NCI-H1417 treated with DMSO at 0.1 percent for 48 hours (cell line): Measurements from ENCODE around the gene NOP14.
"Not testable (repeated sequence)": the region's sequence is repeated elsewhere in the genome, so short reads cannot be mapped to it uniquely, and the experiment has no call there.

Experiments
- DNase-seq: peaks from one replicate; lab custom pipeline; 2025; lab: John Stamatoyannopoulos, UW

The NOP14 gene

DNA sequence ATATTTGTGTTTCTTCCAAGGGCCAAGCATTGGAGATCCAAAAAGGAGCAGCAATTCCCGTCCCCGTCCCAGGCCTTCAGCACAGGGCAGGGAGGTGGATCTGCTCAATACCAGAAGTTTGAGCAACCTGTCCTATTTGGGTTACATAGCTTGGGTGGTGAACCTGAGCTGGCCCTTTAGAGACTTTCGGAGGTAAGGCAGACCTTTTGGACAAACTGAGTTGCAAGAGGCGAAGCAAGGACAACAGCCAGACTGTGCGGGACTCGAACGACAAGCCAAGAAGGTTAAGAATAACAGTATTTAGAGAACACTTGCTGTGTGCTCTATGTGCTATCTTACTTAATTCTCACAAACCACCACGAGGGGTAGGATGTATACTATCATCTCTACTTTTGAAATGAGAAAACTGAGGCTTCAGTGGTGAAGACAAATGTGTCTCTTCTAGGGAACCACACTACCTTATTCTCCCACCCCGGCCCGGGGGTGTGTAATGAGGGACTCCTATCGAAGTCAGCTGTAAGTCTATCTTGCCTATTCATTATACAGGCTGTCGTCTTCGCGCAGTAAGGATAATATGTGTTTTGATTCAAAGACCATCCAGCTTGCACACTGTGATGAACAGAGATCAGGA, 1.3 kb downstream of the NOP14 start:
- no peak for DNase-seq

- no peak for DNase-seq
Measured at GRCh38 chr4:2961421-2961810, 1.8 kb downstream of the NOP14 start.

GRCh38 chr4:2960450-2960849, 2.8 kb downstream of the NOP14 start:
- not testable (repeated sequence) for DNase-seq

DNA sequence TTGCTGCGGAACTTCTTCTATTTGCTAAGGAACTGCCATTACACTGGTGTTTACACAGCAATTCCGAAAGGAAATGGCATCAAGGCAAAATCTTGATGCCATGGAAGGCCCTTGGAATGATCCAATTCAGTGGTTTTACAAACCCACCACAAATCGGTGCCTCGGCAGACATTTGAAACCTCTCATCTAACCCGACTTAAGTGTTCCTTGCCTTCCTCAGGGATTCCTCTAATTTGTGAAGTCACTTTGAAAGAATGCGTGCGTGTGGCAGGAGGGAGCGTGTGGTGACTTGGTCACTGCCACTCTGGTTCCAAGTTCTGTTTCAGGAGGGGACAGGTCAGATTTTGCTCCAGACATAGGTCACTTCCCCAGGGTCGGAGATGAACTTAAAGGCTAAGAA, 4.8 kb downstream of the NOP14 start:
- DNase-seq: no peak

GRCh38 chr4:2955186-2956044, 7.8 kb downstream of the NOP14 start:
- DNase-seq: not testable (repeated sequence)

DNA sequence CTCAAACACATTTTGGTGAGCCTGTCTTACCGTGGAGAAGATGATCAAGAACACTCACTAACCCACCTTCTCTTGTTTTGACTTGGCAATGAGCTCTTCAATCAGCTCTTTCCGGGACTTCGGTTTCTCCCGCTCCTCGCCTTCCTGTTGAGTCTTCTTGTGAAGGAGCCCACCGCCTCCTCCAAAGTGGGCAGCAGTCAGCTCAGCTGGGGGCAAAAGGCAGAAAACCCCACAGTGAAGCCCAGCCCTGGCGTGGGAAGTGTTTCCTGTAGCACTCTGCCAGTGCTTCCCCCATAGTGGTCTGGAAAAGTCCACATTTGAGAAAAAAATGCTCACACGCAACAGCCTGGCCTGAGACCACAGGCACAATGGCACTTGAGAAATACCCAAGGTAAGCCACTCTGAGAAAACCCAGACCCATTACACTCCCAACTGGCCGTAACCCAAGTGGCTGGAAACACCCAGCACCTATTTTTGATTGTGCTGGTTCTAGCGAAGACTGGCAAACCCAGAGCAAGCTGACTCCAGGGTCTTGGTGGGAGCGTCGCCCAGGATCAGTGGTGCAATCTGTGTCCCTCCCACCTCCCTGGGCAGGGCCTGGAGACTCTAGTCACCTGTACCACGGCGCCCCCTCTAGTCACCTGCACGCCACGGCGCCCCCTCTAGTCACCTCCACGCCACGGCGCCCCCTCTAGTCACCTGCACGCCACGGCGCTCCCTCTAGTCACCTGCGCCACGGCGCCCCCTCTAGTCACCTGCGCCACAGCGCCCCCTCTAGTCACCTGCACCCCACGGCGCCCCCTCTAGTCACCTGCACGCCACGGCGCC, 8.6 kb downstream of the NOP14 start:
- DNase-seq: no peak

- DNase-seq: no peak
Measured at GRCh38 chr4:2953496-2953895, 9.7 kb downstream of the NOP14 start.

DNA sequence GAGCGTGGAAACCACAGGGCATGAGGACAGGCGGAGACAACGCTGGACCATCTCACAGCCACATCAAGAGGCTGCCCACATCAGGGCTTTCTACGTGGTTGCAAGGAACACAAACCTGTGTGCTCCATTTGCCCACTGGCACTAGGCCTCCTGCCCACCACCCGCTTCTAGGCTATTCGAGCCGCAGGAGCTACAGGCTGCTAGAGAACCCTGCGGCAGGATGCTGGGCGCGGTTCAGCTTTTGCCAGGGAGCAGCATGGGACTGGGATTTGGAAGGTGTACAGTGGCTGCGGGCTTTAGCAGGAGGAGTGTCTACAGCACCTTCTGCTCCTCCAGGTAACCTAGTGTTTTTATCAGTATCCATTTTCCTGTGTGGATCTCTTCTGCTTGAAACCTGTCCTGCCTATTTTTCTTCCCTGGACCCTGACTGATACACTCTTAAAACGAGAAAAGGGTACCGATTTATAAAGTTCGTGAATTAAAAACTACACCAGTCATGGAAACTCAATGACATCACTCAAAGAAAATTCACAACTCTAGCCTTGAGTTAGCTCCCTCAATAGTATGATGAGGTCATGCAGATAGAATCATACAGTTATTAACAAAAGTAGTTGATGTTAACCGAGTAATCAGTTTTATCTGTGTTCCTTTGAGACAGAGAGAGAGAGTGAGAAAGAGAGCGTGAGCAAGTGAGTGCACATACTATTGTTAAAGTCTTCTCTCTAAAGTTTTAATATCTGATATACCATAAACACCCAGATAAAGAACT, 12.8 kb downstream of the NOP14 start:
- no peak for DNase-seq

DNA sequence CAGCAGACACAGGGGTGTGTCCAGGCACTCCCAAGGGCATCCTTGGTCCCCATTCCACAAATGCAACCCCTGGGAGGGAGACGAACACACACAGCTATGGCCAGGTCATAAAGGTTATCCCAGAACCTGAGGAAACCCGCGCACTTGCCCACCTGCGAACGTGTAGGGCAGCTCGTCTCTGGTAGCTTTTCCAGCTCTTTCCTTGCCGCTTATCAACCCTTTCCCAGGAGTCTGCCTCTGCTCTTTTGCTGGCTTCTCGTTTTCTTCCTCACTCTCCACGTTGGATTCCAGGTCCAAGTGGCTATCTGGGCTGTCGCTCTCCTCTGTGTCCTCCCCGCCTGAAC, 13.5 kb downstream of the NOP14 start:
- DNase-seq: no peak

DNA sequence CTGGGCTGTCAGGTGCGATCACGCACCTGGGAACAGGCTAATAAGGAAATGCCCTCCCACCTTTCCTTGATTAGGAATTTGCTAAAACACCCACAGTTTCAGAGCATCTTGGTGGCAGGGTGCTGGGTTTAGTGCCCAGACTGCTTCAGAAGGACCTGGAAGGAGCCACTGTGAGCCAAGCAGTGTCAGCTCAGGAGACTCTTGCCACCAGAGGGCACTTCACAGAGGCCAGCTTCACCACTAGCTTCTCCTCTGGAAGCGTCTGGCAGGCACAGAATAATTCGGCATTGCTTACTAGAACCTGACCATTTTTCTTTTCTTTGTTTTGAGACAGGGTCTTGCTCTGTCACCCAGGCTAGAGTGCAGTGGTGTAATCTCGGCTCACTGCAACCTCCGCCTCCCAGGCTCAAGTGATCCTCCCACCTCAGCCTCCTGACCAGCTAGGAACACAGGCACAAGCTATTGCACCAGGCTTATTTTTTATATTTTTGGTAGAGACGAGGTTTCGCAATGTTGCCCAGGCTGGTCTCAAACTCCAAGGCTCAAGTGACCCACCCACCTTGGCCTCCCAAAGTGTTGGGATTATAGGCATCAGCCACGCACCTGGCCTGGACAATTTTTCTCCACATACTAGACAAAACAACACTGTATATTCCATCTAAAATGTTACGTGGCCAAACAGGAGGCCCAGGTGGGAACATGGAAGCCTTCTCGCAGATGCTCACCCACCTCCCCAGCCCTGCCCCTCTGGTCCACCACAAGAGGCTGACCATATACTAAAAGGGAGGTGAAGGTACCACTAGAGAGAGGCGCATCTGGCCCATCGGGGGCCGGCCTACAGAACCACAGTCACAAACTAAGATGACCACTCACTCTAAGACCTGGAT, 14.1 kb downstream of the NOP14 start:
- no peak for DNase-seq

- no peak for DNase-seq
Measured at GRCh38 chr4:2947926-2948325, 15.3 kb downstream of the NOP14 start.

GRCh38 chr4:2946812-2947600, 16.2 kb downstream of the NOP14 start:
- no peak for DNase-seq

GRCh38 chr4:2945619-2946604, 17.3 kb downstream of the NOP14 start:
- not testable (repeated sequence) for DNase-seq

DNA sequence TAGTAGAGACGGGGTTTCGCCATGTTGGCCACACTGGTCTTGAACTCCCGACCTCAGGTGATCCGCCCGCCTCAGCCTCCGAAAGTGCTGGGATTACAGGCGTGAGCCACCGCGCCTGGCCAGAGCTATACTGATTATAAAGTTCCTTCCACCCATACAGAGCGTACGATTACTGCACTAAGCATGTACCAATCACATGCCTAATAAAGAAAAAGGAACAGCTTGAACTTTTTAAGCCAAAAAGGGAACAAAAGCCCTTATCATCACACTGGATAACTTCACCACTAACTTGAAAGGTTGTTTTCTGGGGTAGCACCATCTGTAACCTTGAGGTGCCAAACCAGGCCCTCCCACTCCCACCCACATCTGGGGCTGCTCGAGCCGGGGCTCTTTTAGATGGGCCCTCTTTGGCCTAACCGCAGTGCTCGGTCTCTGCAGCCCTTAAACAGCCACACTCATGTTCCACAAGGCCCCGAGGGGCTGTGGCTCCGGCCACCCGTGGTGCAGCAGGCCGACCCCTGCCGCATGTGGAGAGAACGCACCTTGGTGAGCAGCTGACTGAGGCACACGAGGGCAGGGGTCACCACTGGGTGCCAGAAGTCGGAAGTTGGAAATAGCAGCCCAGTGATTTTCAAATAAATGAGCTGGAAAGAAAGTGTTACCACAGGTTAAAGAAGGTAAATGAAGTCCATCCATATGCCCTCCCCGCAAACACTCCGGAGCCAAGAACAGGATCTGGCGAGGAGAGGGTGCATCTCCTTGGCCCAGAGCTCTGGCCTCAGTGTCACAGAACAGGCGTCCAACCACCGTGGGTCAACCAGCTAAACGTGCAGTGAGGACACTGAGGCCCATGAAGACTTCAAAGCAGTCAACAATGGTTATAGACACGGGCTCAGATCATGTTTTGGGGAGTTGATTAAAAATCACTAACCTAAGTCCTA, 18.4 kb downstream of the NOP14 start:
- DNase-seq: no peak

GRCh38 chr4:2944091-2944482, 19.1 kb downstream of the NOP14 start:
- no peak for DNase-seq

DNA sequence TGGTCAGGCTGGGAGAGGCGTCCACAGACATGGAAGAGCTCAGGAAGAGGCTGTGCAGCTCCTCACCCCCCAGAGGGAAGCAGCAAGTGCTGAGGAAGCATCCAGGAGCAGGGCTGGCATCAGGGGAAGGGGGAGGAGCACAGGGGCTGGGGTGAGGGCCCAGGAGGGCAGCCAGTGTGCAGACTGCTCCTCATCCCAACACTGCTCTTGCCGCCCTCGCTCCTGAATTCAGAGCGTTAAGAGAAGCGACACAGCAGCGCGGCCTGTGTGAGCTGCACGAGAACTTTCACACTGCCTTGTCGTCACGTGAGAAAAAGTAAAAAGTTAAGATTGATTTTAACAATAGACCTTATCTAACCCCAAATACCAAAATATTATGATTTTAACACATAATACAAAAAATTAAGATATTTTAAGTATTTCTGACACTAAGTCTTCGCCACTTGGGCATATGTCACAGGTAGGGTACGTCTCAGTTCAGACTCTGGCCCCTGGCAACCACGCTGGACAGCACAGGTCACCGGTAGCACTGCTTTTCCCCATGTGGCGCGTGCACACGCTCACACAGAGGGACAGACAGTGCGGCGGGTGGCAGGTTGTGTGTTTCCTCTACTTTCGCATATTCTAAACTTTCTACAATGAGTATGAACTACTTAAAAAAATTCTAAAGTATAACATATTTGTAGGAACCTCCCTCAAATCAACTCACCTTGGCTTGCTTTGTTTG, 19.7 kb downstream of the NOP14 start:
- DNase-seq: no peak
